ENCODE measurements around the gene DPP4. TPM values are rescaled to one million over a fixed set of nuclear protein-coding genes. Genes with fewer than 3 reads are reported as not detected.

Gene DPP4
- total RNA-seq, 2 donors from 2014 or later: 0.99 to 7.5 TPM

DNA sequence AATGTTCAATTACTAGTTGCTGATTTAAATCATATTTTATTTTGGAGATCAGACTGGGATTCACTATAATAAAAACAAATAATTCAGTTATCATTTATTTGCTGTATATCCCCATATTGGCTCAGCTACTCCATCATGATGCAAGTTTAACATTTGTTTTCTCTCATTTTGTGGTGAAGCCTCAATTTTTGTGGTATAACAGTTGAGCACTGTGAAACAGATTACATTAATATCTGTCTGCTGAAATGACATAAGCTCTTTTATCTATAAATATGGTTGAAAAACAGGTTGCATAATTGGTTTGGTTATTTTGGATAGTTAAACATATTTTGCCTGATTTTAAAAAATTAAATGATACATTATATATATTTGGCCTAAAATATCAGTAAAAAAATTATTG is 67.7 kb downstream of the DPP4 start:
- no peak for DNase-seq
- no peak for ATAC-seq
- intact Hi-C loops (cut with DNase I): loop anchor here (5.0 kb wide), 1 partner anchor 121 kb away; no protein-coding TSS in a partner anchor
- Histone ChIP-seq H3K27me3 (no peaks in the 10 kb centered on the region), H3K4me1 (no peaks in the 10 kb centered on the region), H3K27ac (no peak overlapping the region), H3K9me3 (no peaks in the 10 kb centered on the region), H3K4me3 (no peak overlapping the region), H3K36me3 (replicated peaks in 1 of 2; ENCODE audit: insufficient read depth in 1 of 2, low read depth in 2 of 2) (no peaks in the 10 kb centered on the region)
- no peak for TF ChIP-seq POLR2A (IDR thresholded peaks at IDR 0.05)
- TF ChIP-seq, protein P1, sequence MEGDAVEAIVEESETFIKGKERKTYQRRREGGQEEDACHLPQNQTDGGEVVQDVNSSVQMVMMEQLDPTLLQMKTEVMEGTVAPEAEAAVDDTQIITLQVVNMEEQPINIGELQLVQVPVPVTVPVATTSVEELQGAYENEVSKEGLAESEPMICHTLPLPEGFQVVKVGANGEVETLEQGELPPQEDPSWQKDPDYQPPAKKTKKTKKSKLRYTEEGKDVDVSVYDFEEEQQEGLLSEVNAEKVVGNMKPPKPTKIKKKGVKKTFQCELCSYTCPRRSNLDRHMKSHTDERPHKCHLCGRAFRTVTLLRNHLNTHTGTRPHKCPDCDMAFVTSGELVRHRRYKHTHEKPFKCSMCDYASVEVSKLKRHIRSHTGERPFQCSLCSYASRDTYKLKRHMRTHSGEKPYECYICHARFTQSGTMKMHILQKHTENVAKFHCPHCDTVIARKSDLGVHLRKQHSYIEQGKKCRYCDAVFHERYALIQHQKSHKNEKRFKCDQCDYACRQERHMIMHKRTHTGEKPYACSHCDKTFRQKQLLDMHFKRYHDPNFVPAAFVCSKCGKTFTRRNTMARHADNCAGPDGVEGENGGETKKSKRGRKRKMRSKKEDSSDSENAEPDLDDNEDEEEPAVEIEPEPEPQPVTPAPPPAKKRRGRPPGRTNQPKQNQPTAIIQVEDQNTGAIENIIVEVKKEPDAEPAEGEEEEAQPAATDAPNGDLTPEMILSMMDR (IDR thresholded peaks at IDR 0.05): no peak

DNA sequence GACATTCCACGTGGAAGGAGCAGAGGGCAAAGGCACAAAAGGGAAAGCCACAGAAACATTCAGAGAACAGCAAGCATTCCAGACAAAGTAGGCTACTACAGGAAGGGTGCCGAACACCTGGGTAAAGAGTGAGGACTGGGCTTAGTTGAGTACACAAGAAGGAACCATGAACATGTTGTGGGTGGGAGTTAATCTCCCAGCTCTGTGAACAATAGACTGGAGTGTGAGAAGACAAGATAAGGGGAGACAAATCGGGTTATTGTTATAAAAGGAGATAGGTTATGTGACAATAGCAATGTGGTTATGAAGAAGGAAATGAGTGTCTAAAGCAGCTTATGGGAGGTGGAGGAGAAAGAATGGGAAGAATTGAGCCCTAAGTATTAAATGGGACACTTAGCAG is 70.0 kb downstream of the DPP4 start:
- no peak for ATAC-seq
- 46 to 50% methylated on average over 3 of the region's 3 CpGs for WGBS, 2 donors
- no peaks in the 10 kb centered on the region for H3K36me3 ChIP-seq (replicated peaks in 1 of 2; ENCODE audit: insufficient read depth in 1 of 2, low read depth in 2 of 2)
- no peak overlapping the region for H3K27ac ChIP-seq
- TF ChIP-seq, protein P1 (IDR thresholded peaks at IDR 0.05): no peak
- no peak for TF ChIP-seq POLR2A (IDR thresholded peaks at IDR 0.05)
- H3K4me1 ChIP-seq: no peaks in the 10 kb centered on the region
- no peak overlapping the region for H3K4me3 ChIP-seq
- no peaks in the 10 kb centered on the region for H3K27me3 ChIP-seq
- DNase-seq: no peak
- no peaks in the 10 kb centered on the region for H3K9me3 ChIP-seq
- intact Hi-C loops (cut with DNase I): no loop called here

DNA sequence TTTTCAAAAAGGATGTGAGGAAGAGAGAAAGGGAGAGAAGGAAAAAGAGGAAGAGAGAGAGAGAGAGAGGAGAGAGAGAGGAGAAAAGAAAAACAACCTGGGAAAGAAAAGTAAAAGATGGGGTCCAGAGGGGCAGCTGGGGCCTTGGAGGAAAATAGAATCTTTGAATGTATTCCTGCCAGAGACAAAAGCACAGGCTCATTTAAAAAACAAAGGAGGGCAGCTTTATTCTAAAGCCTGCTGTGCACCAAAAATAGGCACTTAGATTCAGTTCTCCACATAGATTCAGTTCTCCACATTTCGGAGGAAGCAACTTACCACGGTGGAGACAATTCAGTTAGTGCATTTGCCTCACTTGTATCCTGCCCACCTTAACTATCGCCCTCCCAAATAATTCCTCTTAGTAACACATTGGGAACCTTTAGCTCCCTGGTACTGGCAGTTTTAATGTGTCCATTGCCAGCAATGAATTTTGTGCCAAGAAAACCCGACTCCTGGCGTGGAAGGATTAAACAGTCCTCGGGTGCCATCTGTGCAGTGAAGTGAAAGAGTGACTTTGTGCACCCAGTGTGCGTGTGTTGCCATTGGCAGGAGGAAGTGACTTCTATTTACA is 71.3 kb downstream of the DPP4 start:
- intact Hi-C loops (cut with DNase I): no loop called here
- WGBS, 2 donors: 56 to 58% methylated on average over 7 of the region's 7 CpGs

DNA sequence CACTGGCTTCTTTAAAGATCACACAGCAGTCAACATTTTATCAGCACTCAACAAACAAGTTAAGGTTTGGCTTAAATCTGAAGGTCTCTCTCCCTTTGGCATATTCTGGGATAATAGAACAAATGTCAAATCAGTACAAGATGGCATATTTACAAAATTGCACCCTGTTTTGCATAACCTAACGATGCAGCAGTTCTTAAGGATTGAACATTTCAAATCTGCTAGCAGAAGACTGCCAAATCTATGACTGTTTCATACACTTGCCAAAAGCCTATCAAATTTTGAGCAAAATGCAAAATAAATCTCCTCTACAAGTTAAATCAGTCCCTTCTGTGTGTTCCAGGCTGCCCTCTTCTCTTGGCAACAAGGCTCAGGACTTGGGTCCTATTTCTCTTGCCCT is 73.6 kb downstream of the DPP4 start:
- intact Hi-C loops (cut with DNase I): no loop called here
- no peak overlapping the region for H3K4me3 ChIP-seq
- no peaks in the 10 kb centered on the region for H3K9me3 ChIP-seq
- DNase-seq: no peak
- H3K27ac ChIP-seq: no peak overlapping the region
- no peaks in the 10 kb centered on the region for H3K4me1 ChIP-seq
- H3K36me3 ChIP-seq (replicated peaks in 1 of 2; ENCODE audit: insufficient read depth in 1 of 2, low read depth in 2 of 2): no peaks in the 10 kb centered on the region
- no peaks in the 10 kb centered on the region for H3K27me3 ChIP-seq
- TF ChIP-seq, protein P1 (IDR thresholded peaks at IDR 0.05): no peak
- TF ChIP-seq POLR2A (IDR thresholded peaks at IDR 0.05): no peak
- ATAC-seq: no peak
- WGBS, 2 donors: 73 to 86% methylated on average over 1 of the region's 1 CpG

More for the DNA sequence above, 71.3 kb downstream of the DPP4 start:
- no peaks in the 10 kb centered on the region for H3K4me1 ChIP-seq
- no peak overlapping the region for H3K4me3 ChIP-seq
- no peaks in the 10 kb centered on the region for H3K9me3 ChIP-seq
- DNase-seq (no peak), ATAC-seq (no peak)
- TF ChIP-seq POLR2A (IDR thresholded peaks at IDR 0.05): no peak
- TF ChIP-seq, protein P1 (IDR thresholded peaks at IDR 0.05): no peak
- H3K27ac ChIP-seq: no peak overlapping the region
- H3K36me3 ChIP-seq (replicated peaks in 1 of 2; ENCODE audit: insufficient read depth in 1 of 2, low read depth in 2 of 2): no peaks in the 10 kb centered on the region
- H3K27me3 ChIP-seq: no peaks in the 10 kb centered on the region

DNA sequence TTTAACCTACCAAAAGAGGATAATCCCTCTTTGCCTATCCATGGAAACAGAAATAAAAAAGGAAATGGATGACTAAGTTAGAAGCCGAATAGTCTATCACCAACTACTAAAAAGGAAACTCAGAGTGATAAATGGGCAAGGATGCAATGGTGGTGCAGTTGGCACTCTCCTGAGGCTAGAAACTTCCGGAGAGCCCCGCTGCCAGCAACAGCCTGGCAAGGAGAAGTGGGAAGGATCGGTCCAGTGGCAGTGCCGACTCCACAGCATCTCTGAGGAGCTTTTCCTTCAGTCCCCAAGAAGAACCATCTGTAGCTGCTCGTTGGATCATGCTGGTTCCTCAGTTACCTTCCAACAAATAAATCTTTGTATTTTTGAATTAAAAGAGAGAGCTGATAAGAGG is 74.7 kb downstream of the DPP4 start:
- no peaks in the 10 kb centered on the region for H3K9me3 ChIP-seq
- no peak for ATAC-seq
- H3K36me3 ChIP-seq (replicated peaks in 1 of 2; ENCODE audit: insufficient read depth in 1 of 2, low read depth in 2 of 2): no peaks in the 10 kb centered on the region
- intact Hi-C loops (cut with DNase I): no loop called here
- TF ChIP-seq POLR2A (IDR thresholded peaks at IDR 0.05): no peak
- TF ChIP-seq, protein P1 (IDR thresholded peaks at IDR 0.05): no peak
- no peaks in the 10 kb centered on the region for H3K27me3 ChIP-seq
- no peak overlapping the region for H3K4me3 ChIP-seq
- DNase-seq: no peak
- H3K4me1 ChIP-seq: no peaks in the 10 kb centered on the region
- no peak overlapping the region for H3K27ac ChIP-seq
- 63 to 70% methylated on average over 6 of the region's 6 CpGs for WGBS, 2 donors
